Fibroblast of lung (primary cell): ENCODE data around the gene DNAJC5. TPM values are rescaled to one million over a fixed set of nuclear protein-coding genes. Genes with fewer than 3 reads are reported as not detected.

ENCODE experiments used
- DNase-seq, 2 donors: peaks; one replicate each; pipeline versions ENCODE4 v3.0.0 to v3.0.0-alpha.2; 2010; ENCODE audit warnings: low read depth in 2 of 2
- H2AFZ ChIP-seq: 2 replicates; pipeline ENCODE4 v1.5.1; 2012; ENCODE audit warnings: low read length, control low read depth, inconsistent platforms
- H3K27ac ChIP-seq: 2 replicates; pipeline ENCODE4 v1.5.1; 2011; ENCODE audit warnings: low read length, control low read depth; ENCODE audit not compliant: insufficient read depth
- H3K27me3 ChIP-seq: 2 replicates; pipeline ENCODE4 v1.5.1; 2011; ENCODE audit warnings: mild to moderate bottlenecking, low read length; ENCODE audit not compliant: control insufficient read depth, insufficient read depth
- H3K36me3 ChIP-seq: 2 replicates; pipeline ENCODE4 v1.5.1; 2011; ENCODE audit warnings: low read length; ENCODE audit not compliant: control insufficient read depth, insufficient read depth
- H3K4me1 ChIP-seq: 2 replicates; pipeline ENCODE4 v1.5.1; 2011; ENCODE audit warnings: low read length; ENCODE audit not compliant: control insufficient read depth, insufficient read depth; ENCODE audit errors: extremely low read depth
- H3K4me2 ChIP-seq: 2 replicates; pipeline ENCODE4 v1.5.1; 2011; ENCODE audit warnings: low read length, control low read depth; ENCODE audit not compliant: insufficient read depth; ENCODE audit errors: extremely low read depth
- H3K4me3 ChIP-seq, 4 experiments: fragments of 200-600 bp in 1 of 4; sonication (generic) in 1 of 4; replicated peaks in 1 of 4; 2 replicates each; pipeline ENCODE4 v1.5.1; 2011 to 2016; ENCODE audit warnings: low read length in 4 of 4, low read depth in 3 of 4, mild to moderate bottlenecking in 3 of 4, control low read depth in 2 of 4, inconsistent platforms in 1 of 4, mixed read lengths in 1 of 4; ENCODE audit not compliant: insufficient read depth in 1 of 4; ENCODE audit errors: control extremely low read depth in 1 of 4
- H3K79me2 ChIP-seq: 2 replicates; pipeline ENCODE4 v1.5.1; 2012; ENCODE audit warnings: mild to moderate bottlenecking, low read length, inconsistent platforms; ENCODE audit not compliant: control insufficient read depth, insufficient read depth
- H3K9ac ChIP-seq: 2 replicates; pipeline ENCODE4 v1.5.1; 2011; ENCODE audit warnings: mild to moderate bottlenecking, low read length, control low read depth; ENCODE audit not compliant: insufficient read depth
- H3K9me3 ChIP-seq: 2 replicates; pipeline ENCODE4 v1.5.1; 2012; ENCODE audit warnings: low read depth, low read length; ENCODE audit not compliant: control insufficient read depth, insufficient read depth
- H4K20me1 ChIP-seq: 2 replicates; pipeline ENCODE4 v1.5.1; 2011; ENCODE audit warnings: low read length; ENCODE audit not compliant: control insufficient read depth, insufficient read depth; ENCODE audit errors: extremely low read depth
- CTCF ChIP-seq, 2 donors: IDR thresholded peaks in 1 of 2; conservative IDR thresholded peaks in 1 of 2; 1 replicate in 1 of 2; 2 replicates in 1 of 2; pipeline ENCODE4 v1.5.1; 2011 to 2012; ENCODE audit warnings: low read length in 2 of 2, control low read depth in 1 of 2, inconsistent platforms in 1 of 2, low read depth in 1 of 2, mild to moderate bottlenecking in 1 of 2
- EZH2 ChIP-seq: IDR thresholded peaks from 2 replicates; pipeline ENCODE4 v1.5.1; 2012; ENCODE audit warnings: low read length, control low read depth, mild to moderate bottlenecking; ENCODE audit errors: missing control alignments
- polyA plus RNA-seq, 2 donors: library from polyadenylated mRNA; depleted of rRNA in 1 of 2; stranded (reverse) in 1 of 2; unstranded in 1 of 2; fragments of >200 nt; gene quantifications; 2 replicates each; pipeline ENCODE4 v1.2.1, GENCODE V29; 2011 to 2012; ENCODE audit warnings: missing spikeins in 1 of 2
- total RNA-seq: library from RNA; depleted of rRNA; stranded (reverse); fragments of >200 nt; gene quantifications from 2 replicates; pipeline ENCODE4 v1.2.1, GENCODE V29; 2014

Gene DNAJC5
- total and polyA plus RNA-seq, 2 donors (not counting 1 experiment from before 2014, with no cell fraction given), result 29.6 to 48.9 TPM

- Histone ChIP-seq H4K20me1 (no peaks in the 10 kb centered on the region), H3K4me2 (no peak overlapping the region), H3K36me3 (peaks cover 34% of the 10 kb centered on the region), H3K4me1 (peaks cover 5% of the 10 kb centered on the region), H2AFZ (no peak overlapping the region), H3K4me3 (no peak overlapping the region), H3K27me3 (no peaks in the 10 kb centered on the region), H3K9ac (no peak overlapping the region), H3K79me2 (peaks cover 10% of the 10 kb centered on the region), H3K27ac (no peak overlapping the region), H3K9me3 (no peaks in the 10 kb centered on the region)
- DNase-seq, result no peak
- TF ChIP-seq CTCF (conservative IDR thresholded peaks at IDR 0.05 in 1 of 2, IDR thresholded peaks at IDR 0.05 in 1 of 2; ENCODE audit: low read depth in 1 of 2, low read length in 2 of 2) (no peak), EZH2 (no peak)
These were observed 72.0 kb downstream of the DNAJC5 start for GRCh38 chr20:63966944-63967322.

GRCh38 chr20:63967330-63968135, 72.6 kb downstream of the DNAJC5 start:
- Histone ChIP-seq H3K4me2 (no peak overlapping the region), H3K4me3 (no peak overlapping the region), H3K9ac (no peak overlapping the region), H3K27ac (no peak overlapping the region), H2AFZ (no peak overlapping the region), H4K20me1 (no peaks in the 10 kb centered on the region), H3K36me3 (peaks cover 29% of the 10 kb centered on the region), H3K79me2 (peaks cover 10% of the 10 kb centered on the region), H3K9me3 (no peaks in the 10 kb centered on the region), H3K4me1 (peaks cover 5% of the 10 kb centered on the region), H3K27me3 (no peaks in the 10 kb centered on the region)
- TF ChIP-seq EZH2 (no peak), CTCF (conservative IDR thresholded peaks at IDR 0.05 in 1 of 2, IDR thresholded peaks at IDR 0.05 in 1 of 2; ENCODE audit: low read depth in 1 of 2, low read length in 2 of 2) (no peak)
- DNase-seq, result no peak

- no peak for TF ChIP-seq CTCF (conservative IDR thresholded peaks at IDR 0.05 in 1 of 2, IDR thresholded peaks at IDR 0.05 in 1 of 2; ENCODE audit: low read depth in 1 of 2, low read length in 2 of 2)
- TF ChIP-seq EZH2, result no peak
- no peak overlapping the region for H2AFZ ChIP-seq
- H3K4me1 ChIP-seq, result peaks cover 5% of the 10 kb centered on the region
- H3K27me3 ChIP-seq, result no peaks in the 10 kb centered on the region
- H3K9ac ChIP-seq, result peak overlapping the region; percentile 75
- peaks cover 24% of the 10 kb centered on the region for H3K36me3 ChIP-seq
- DNase-seq, result no peak
- peak overlapping the region; percentile 66 to 73 (median 68) for H3K4me3 ChIP-seq
- H3K9me3 ChIP-seq, result no peaks in the 10 kb centered on the region
- peak overlapping the region; percentile 54 for H3K27ac ChIP-seq
- no peaks in the 10 kb centered on the region for H4K20me1 ChIP-seq
- H3K79me2 ChIP-seq, result peaks cover 10% of the 10 kb centered on the region
- H3K4me2 ChIP-seq, result peak overlapping the region; percentile 90
These were observed 73.4 kb downstream of the DNAJC5 start for GRCh38 chr20:63968136-63968927.
